OCI-LY3 (cell line): Measurements from ENCODE around the gene GAL3ST2.
"Not testable (repeated sequence)": the region's sequence is repeated elsewhere in the genome, so short reads cannot be mapped to it uniquely, and the experiment has no call there.

Experiments used
- H2AFZ ChIP-seq: fragments of 200-600, 300-600 bp; shearing (Covaris generic); 2 replicates; pipeline ENCODE4 v1.6.0; 2014; ENCODE audit warnings: antibody characterized with exemption, low read depth, low read length
- H3K27ac ChIP-seq: fragments of 200-600, 300-600 bp; sonication (generic); 2 replicates; pipeline ENCODE4 v1.5.1; 2014; ENCODE audit warnings: mild to moderate bottlenecking, low read length, moderate library complexity, mixed read lengths
- H3K27me3 ChIP-seq: fragments of 200-600, 300-600 bp; sonication (generic); 2 replicates; pipeline ENCODE4 v1.6.1; 2014; ENCODE audit warnings: low read depth, low read length, mixed read lengths
- H3K36me3 ChIP-seq: fragments of 200-600, 300-600 bp; sonication (generic); replicated peaks from 2 replicates; pipeline ENCODE3; 2014; ENCODE audit warnings: low read depth, low read length, mixed read lengths
- H3K4me1 ChIP-seq: fragments of 300-600, 200-600 bp; sonication (generic); 2 replicates; pipeline ENCODE4 v1.6.1; 2014; ENCODE audit warnings: low read length, mixed read lengths
- H3K4me2 ChIP-seq: fragments of 200-600, 300-600 bp; sonication (generic); 2 replicates; pipeline ENCODE4 v1.6.1; 2014; ENCODE audit warnings: low read length, mixed read lengths
- H3K4me3 ChIP-seq: fragments of 300-600, 200-600 bp; sonication (generic); 2 replicates; pipeline ENCODE4 v1.5.1; 2014; ENCODE audit warnings: antibody characterized with exemption, mild to moderate bottlenecking, low read length, moderate library complexity
- H3K79me2 ChIP-seq: fragments of 300-600, 200-600 bp; shearing (Covaris generic); 2 replicates; pipeline ENCODE4 v1.6.1; 2014; ENCODE audit warnings: mild to moderate bottlenecking, low read length, mixed read lengths
- H3K9ac ChIP-seq: fragments of 300-600, 200-600 bp; shearing (Covaris generic); 2 replicates; pipeline ENCODE4 v1.6.0; 2014; ENCODE audit warnings: mild to moderate bottlenecking, low read length, moderate library complexity
- H3K9me3 ChIP-seq: fragments of 200-600, 300-600 bp; shearing (Covaris generic); 2 replicates; pipeline ENCODE4 v1.6.1; 2014; ENCODE audit warnings: low read length, mixed read lengths; ENCODE audit not compliant: insufficient read depth
- H4K20me1 ChIP-seq: fragments of 200-600, 300-600 bp; sonication (generic); 2 replicates; pipeline ENCODE4 v1.6.1; 2016; ENCODE audit warnings: low read length, mixed read lengths; ENCODE audit not compliant: insufficient read depth
- EZH2phosphoT487 ChIP-seq: fragments of 200-600 bp; shearing (Covaris generic); IDR thresholded peaks from 2 replicates; pipeline ENCODE4 v1.6.1; 2018; ENCODE audit warnings: antibody characterized with exemption, mixed run types, low read depth
- TF ChIP-seq, protein P1 (sequence below): fragments of 200-600, 300-600 bp; sonication (generic); IDR thresholded peaks from 2 replicates; pipeline ENCODE4 v1.5.1; 2014; ENCODE audit warnings: antibody characterized with exemption, low read length, low read depth

Gene GAL3ST2

DNA sequence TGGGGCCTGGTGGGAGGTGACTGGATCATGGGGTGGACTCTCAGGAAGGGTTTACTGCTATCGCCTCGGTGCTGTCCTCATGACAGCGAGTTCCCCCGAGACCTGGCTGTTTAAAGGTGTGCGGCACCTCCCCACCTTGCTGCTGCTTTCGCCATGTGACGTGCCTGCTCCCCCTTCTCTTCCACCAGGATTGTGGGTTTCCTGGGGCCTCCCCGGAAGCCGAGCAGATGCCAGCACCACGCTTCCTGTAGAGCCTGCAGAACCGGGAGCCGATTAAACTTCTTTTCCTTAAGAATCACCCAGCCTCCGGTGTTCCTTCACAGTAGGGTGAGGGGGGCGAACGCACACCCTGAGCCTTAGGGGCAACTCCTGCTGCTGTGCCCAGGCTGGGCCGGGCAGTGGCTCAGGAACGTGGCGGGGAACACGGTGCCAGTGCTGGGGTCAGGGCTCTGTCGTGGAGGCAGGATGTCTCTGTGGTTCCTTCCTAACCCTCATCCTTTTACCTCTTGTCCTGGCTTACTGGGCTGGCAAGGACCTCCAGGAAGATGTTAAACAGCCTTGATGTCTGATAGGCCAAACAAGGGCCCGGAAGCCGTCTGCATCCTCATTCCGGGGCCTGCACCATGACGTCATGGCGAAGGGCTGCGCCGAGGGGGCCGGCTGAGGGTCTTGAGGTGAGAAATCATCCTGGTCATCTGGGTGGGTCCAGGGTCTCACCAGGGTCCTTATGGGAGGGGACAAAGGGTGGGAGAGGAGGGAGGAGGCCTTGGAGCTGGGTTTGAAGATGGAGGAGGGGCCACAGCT, 45.0 kb downstream of the GAL3ST2 start:
- Histone ChIP-seq H3K36me3 (no peaks in the 10 kb centered on the region), H3K27ac (no peak overlapping the region), H3K9ac (no peak overlapping the region), H3K9me3 (no peaks in the 10 kb centered on the region), H3K4me2 (no peak overlapping the region), H3K4me3 (no peak overlapping the region), H2AFZ (no peak overlapping the region), H3K4me1 (no peaks in the 10 kb centered on the region), H3K79me2 (no peaks in the 10 kb centered on the region), H4K20me1 (no peaks in the 10 kb centered on the region), H3K27me3 (no peaks in the 10 kb centered on the region)
- TF ChIP-seq EZH2phosphoT487: no peak
- TF ChIP-seq, protein P1, sequence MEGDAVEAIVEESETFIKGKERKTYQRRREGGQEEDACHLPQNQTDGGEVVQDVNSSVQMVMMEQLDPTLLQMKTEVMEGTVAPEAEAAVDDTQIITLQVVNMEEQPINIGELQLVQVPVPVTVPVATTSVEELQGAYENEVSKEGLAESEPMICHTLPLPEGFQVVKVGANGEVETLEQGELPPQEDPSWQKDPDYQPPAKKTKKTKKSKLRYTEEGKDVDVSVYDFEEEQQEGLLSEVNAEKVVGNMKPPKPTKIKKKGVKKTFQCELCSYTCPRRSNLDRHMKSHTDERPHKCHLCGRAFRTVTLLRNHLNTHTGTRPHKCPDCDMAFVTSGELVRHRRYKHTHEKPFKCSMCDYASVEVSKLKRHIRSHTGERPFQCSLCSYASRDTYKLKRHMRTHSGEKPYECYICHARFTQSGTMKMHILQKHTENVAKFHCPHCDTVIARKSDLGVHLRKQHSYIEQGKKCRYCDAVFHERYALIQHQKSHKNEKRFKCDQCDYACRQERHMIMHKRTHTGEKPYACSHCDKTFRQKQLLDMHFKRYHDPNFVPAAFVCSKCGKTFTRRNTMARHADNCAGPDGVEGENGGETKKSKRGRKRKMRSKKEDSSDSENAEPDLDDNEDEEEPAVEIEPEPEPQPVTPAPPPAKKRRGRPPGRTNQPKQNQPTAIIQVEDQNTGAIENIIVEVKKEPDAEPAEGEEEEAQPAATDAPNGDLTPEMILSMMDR: no peak

- H3K79me2 ChIP-seq: no peaks in the 10 kb centered on the region
- H3K4me1 ChIP-seq: no peaks in the 10 kb centered on the region
- no peak overlapping the region for H3K4me3 ChIP-seq
- no peak overlapping the region for H3K27ac ChIP-seq
- no peaks in the 10 kb centered on the region for H3K36me3 ChIP-seq
- TF ChIP-seq EZH2phosphoT487: no peak
- TF ChIP-seq, protein P1: no peak
- no peak overlapping the region for H3K9ac ChIP-seq
- H2AFZ ChIP-seq: no peak overlapping the region
- H3K9me3 ChIP-seq: no peaks in the 10 kb centered on the region
- H4K20me1 ChIP-seq: no peaks in the 10 kb centered on the region
- no peak overlapping the region for H3K4me2 ChIP-seq
- H3K27me3 ChIP-seq: 0 out of 2 replicates have a peak, but pooled peaks cover 4% of the 10 kb centered on the region
Observed at GRCh38 chr2:241822264-241822623, 45.6 kb downstream of the GAL3ST2 start.

DNA sequence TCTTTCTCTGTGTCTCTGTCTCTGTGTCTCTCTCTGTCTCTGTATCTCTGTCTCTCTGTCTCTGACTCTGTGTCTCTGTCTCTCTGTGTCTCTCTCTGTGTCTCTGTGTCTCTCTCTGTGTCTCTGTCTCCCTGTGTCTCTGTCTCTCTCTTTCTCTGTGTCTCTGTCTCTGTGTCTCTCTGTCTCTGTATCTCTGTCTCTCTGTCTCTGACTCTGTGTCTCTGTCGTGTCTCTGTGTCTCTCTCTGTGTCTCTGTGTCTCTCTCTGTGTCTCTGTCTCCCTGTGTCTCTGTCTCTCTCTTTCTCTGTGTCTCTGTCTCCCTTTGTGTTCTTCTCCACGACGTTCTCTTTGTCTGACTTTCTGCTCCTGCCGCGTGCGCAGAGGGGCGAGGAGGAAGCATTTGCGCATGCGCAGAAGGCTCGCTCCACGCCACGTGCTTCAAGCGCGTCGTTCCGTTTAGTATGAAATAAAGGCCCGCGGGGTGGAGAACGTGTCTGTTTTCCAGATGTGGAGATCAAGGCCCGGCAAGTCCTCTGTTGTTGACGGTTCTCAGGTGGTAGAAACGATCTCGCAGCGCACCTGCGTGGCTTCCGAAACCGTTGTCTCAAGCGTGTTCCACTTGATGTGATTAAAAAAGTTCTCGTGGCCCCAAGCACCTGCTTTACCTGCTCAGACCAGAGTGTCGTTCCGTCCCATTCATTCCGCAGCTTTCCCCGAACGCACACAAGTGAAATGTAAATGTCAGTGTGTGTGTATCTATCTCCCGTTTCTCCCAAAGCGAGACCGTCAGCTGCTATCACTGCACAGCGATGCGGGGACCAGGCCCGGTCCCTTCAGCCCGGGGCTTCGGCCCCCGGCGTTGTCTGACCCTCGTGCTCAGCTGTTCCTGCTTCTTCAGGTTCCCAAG, 47.2 kb downstream of the GAL3ST2 start:
- not testable (repeated sequence) for H3K4me1 ChIP-seq, H3K4me2 ChIP-seq, H3K9me3 ChIP-seq, H3K36me3 ChIP-seq, H3K9ac ChIP-seq, H3K27ac ChIP-seq, H3K27me3 ChIP-seq, H4K20me1 ChIP-seq, H3K79me2 ChIP-seq, H3K4me3 ChIP-seq, H2AFZ ChIP-seq

- H3K4me1 ChIP-seq: no peaks in the 10 kb centered on the region
- TF ChIP-seq, protein P1: no peak
- TF ChIP-seq EZH2phosphoT487: no peak
- H2AFZ ChIP-seq: no peak overlapping the region
- H3K4me2 ChIP-seq: no peak overlapping the region
- no peak overlapping the region for H3K4me3 ChIP-seq
- H3K27me3 ChIP-seq: peaks cover 17% of the 10 kb centered on the region
- H3K9me3 ChIP-seq: no peaks in the 10 kb centered on the region
- no peak overlapping the region for H3K27ac ChIP-seq
- no peaks in the 10 kb centered on the region for H4K20me1 ChIP-seq
- no peaks in the 10 kb centered on the region for H3K79me2 ChIP-seq
- H3K9ac ChIP-seq: no peak overlapping the region
- H3K36me3 ChIP-seq: no peaks in the 10 kb centered on the region
Observed at GRCh38 chr2:241827394-241827793, 50.8 kb downstream of the GAL3ST2 start.
